Prostate gland (tissue), 2 donors: ENCODE results near the gene HOXD8.

Experiments
- CTCF ChIP-seq, 4 experiments: fragments of 200-600 bp in 2 of 4; fragments of 450-650 bp in 2 of 4; sonication (generic) in 2 of 4; IDR thresholded peaks; 1 replicate in 3 of 4; 2 replicates in 1 of 4; pipeline ENCODE4 v1.5.1; 2016 to 2019; ENCODE audit warnings: antibody characterized with exemption in 4 of 4, mild to moderate bottlenecking in 2 of 4, moderate library complexity in 2 of 4
- POLR2AphosphoS5 ChIP-seq: sonication (generic); formaldehyde crosslinking; IDR thresholded peaks from one replicate; pipeline ENCODE4 v1.6.1; 2017; ENCODE audit warnings: antibody characterized with exemption

- TF ChIP-seq CTCF (IDR thresholded peaks at IDR 0.05), result no peak
- TF ChIP-seq POLR2AphosphoS5, result no peak
Measured at GRCh38 chr2:176110415-176111308, 18.8 kb upstream of the HOXD8 start.
